Measurements from ENCODE around the gene GNPTAB.

GRCh38 chr12:101823891-101824290, 6.9 kb downstream of the GNPTAB start:
- peak; percentile 27; the same call in 1 of the 2 replicates for TF ChIP-seq CTCF (conservative IDR thresholded peaks at IDR 0.05; ENCODE audit: low read depth, low read length)
- TF ChIP-seq EZH2phosphoT487 (IDR thresholded peaks at IDR 0.05; ENCODE audit: borderline replicate concordance, low read length): no peak

All from PC-3 (cell line).